ENCODE results near the gene MBOAT2.
A peak's percentile ranks its signal among the peaks of the same experiment; 100 is the strongest.

MBOAT2 gene

GRCh38 chr2:9018109-9018508 lies 14.6 kb upstream of the MBOAT2 start:
- Histone ChIP-seq H3K27ac (ENCODE audit: low read depth, low read length) (no peak overlapping the region), H3K4me1 (ENCODE audit: control insufficient read depth, insufficient read depth, low read length) (no peaks in the 10 kb centered on the region), H3K4me3 (ENCODE audit: low read depth, low read length) (no peak overlapping the region), H3K9me3 (ENCODE audit: control insufficient read depth, insufficient read depth, low read depth, low read length) (no peaks in the 10 kb centered on the region), H3K27me3 (ENCODE audit: control insufficient read depth, insufficient read depth, low read length) (no peaks in the 10 kb centered on the region; the same call in 1 of the 2 replicates), H3K36me3 (ENCODE audit: control insufficient read depth, insufficient read depth, low read length) (no peaks in the 10 kb centered on the region), H3K9ac (ENCODE audit: low read length) (no peak overlapping the region)

GRCh38 chr2:9017411-9017810 lies 13.9 kb upstream of the MBOAT2 start:
- no peaks in the 10 kb centered on the region; the same call in 1 of the 2 replicates for H3K27me3 ChIP-seq (ENCODE audit: control insufficient read depth, insufficient read depth, low read length)
- H3K27ac ChIP-seq (ENCODE audit: low read depth, low read length) = no peak overlapping the region
- H3K9me3 ChIP-seq (ENCODE audit: control insufficient read depth, insufficient read depth, low read depth, low read length) = no peaks in the 10 kb centered on the region
- no peaks in the 10 kb centered on the region for H3K4me1 ChIP-seq (ENCODE audit: control insufficient read depth, insufficient read depth, low read length)
- no peak overlapping the region for H3K9ac ChIP-seq (ENCODE audit: low read length)
- H3K4me3 ChIP-seq (ENCODE audit: low read depth, low read length) = no peak overlapping the region
- no peaks in the 10 kb centered on the region for H3K36me3 ChIP-seq (ENCODE audit: control insufficient read depth, insufficient read depth, low read length)

- no peaks in the 10 kb centered on the region for H3K4me1 ChIP-seq (ENCODE audit: control insufficient read depth, insufficient read depth, low read length)
Measured at GRCh38 chr2:9015998-9016397, 12.5 kb upstream of the MBOAT2 start.

GRCh38 chr2:9013403-9013802 lies 9.9 kb upstream of the MBOAT2 start:
- Histone ChIP-seq H3K9me3 (ENCODE audit: control insufficient read depth, insufficient read depth, low read depth, low read length) (no peaks in the 10 kb centered on the region), H3K9ac (ENCODE audit: low read length) (no peak overlapping the region), H3K4me3 (ENCODE audit: low read depth, low read length) (no peak overlapping the region), H3K4me1 (ENCODE audit: control insufficient read depth, insufficient read depth, low read length) (no peaks in the 10 kb centered on the region), H3K36me3 (ENCODE audit: control insufficient read depth, insufficient read depth, low read length) (no peaks in the 10 kb centered on the region), H3K27me3 (ENCODE audit: control insufficient read depth, insufficient read depth, low read length) (no peaks in the 10 kb centered on the region), H3K27ac (ENCODE audit: low read depth, low read length) (no peak overlapping the region)

More at GRCh38 chr2:9015998-9016397, 12.5 kb upstream of the MBOAT2 start:
- Histone ChIP-seq H3K36me3 (ENCODE audit: control insufficient read depth, insufficient read depth, low read length) (no peaks in the 10 kb centered on the region), H3K27me3 (ENCODE audit: control insufficient read depth, insufficient read depth, low read length) (no peaks in the 10 kb centered on the region), H3K27ac (ENCODE audit: low read depth, low read length) (no peak overlapping the region), H3K9ac (ENCODE audit: low read length) (no peak overlapping the region), H3K9me3 (ENCODE audit: control insufficient read depth, insufficient read depth, low read depth, low read length) (no peaks in the 10 kb centered on the region), H3K4me3 (ENCODE audit: low read depth, low read length) (no peak overlapping the region)

DNA sequence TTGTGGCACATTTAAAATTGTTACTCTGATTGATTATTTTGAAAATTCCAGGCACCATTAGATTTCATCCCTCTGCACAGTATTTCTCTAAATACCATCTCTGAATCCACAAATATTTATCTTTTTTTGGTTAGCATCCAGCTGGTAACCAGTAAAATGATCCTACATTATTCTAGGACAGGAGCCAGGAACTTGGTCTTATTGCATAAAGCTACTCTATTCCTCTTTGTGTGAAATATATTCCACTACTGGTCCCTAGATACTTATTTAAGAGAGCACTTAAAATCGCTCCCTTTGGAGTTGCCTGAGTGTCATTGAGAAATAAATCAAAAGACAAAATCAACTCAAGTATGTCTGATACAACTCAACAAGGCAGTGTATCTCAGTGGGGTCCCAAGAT lies 7.4 kb upstream of the MBOAT2 start:
- no peaks in the 10 kb centered on the region for H3K4me1 ChIP-seq (ENCODE audit: control insufficient read depth, insufficient read depth, low read length)
- H3K36me3 ChIP-seq (ENCODE audit: control insufficient read depth, insufficient read depth, low read length) = no peaks in the 10 kb centered on the region
- H3K9me3 ChIP-seq (ENCODE audit: control insufficient read depth, insufficient read depth, low read depth, low read length) = no peaks in the 10 kb centered on the region
- no peak overlapping the region for H3K4me3 ChIP-seq (ENCODE audit: low read depth, low read length)
- H3K27me3 ChIP-seq (ENCODE audit: control insufficient read depth, insufficient read depth, low read length) = no peaks in the 10 kb centered on the region
- H3K27ac ChIP-seq (ENCODE audit: low read depth, low read length) = no peak overlapping the region
- H3K9ac ChIP-seq (ENCODE audit: low read length) = no peak overlapping the region

- H3K27ac ChIP-seq (ENCODE audit: low read depth, low read length) = no peak overlapping the region
- H3K9me3 ChIP-seq (ENCODE audit: control insufficient read depth, insufficient read depth, low read depth, low read length) = no peaks in the 10 kb centered on the region
- no peak overlapping the region for H3K4me3 ChIP-seq (ENCODE audit: low read depth, low read length)
Measured at GRCh38 chr2:9008951-9009664, 5.6 kb upstream of the MBOAT2 start.

GRCh38 chr2:9006368-9006767 lies 2.9 kb upstream of the MBOAT2 start:
- Histone ChIP-seq H3K4me3 (ENCODE audit: low read depth, low read length) (no peak overlapping the region), H3K27me3 (ENCODE audit: control insufficient read depth, insufficient read depth, low read length) (peaks cover 10% of the 10 kb centered on the region), H3K9me3 (ENCODE audit: control insufficient read depth, insufficient read depth, low read depth, low read length) (no peaks in the 10 kb centered on the region), H3K9ac (ENCODE audit: low read length) (no peak overlapping the region), H3K27ac (ENCODE audit: low read depth, low read length) (no peak overlapping the region), H3K4me1 (ENCODE audit: control insufficient read depth, insufficient read depth, low read length) (peaks cover 13% of the 10 kb centered on the region), H3K36me3 (ENCODE audit: control insufficient read depth, insufficient read depth, low read length) (no peaks in the 10 kb centered on the region)

More at GRCh38 chr2:9008951-9009664, 5.6 kb upstream of the MBOAT2 start:
- H3K27me3 ChIP-seq (ENCODE audit: control insufficient read depth, insufficient read depth, low read length) = no peaks in the 10 kb centered on the region
- peaks cover 3% of the 10 kb centered on the region; the same call in 1 of the 2 replicates for H3K4me1 ChIP-seq (ENCODE audit: control insufficient read depth, insufficient read depth, low read length)
- H3K9ac ChIP-seq (ENCODE audit: low read length) = no peak overlapping the region
- H3K36me3 ChIP-seq (ENCODE audit: control insufficient read depth, insufficient read depth, low read length) = no peaks in the 10 kb centered on the region

DNA sequence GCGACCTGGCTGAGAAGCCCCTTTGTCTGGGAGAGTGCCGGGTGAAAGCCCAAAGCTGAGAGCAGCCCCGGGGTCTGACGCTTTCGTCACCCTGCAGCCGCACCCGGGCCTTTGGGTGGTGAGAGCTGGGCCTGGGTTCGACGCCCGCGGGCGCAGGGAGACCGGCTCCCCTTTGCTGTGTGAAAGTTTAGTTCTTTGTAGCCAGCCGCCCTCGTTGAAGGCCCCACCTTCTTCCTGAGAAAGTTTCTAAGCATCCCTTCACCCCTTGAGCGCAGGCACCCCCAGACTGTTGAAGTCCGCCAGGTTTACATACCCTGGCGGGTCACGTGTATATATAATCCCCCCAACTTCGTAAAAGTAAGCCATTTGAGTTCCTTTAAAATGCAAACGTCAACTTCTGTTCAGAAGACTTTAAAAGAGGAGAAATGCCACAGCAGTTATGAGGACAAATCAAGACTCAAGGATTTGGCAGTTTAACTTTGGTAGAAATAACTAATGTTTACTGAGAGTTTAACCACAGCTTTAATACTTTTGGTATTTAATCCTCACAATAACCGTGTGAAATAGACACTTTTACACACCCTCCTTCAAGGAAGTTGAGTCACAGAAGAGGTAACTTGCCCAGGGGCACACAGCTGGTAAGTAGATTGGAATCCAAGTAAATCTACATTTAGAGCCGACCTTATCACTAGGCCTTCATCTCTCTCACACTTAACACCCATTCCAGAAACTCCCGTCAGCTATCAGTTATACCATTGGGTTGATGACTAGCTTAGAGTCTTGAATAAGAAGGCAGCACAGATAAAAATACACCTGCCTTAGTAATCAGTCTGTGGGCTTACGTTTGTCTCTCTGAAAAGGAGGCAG lies 1.1 kb upstream of the MBOAT2 start:
- no peaks in the 10 kb centered on the region for H3K9me3 ChIP-seq (ENCODE audit: control insufficient read depth, insufficient read depth, low read depth, low read length)
- peaks cover 16% of the 10 kb centered on the region for H3K4me1 ChIP-seq (ENCODE audit: control insufficient read depth, insufficient read depth, low read length)
- H3K4me3 ChIP-seq (ENCODE audit: low read depth, low read length) = peak overlapping the region; percentile 72
- H3K9ac ChIP-seq (ENCODE audit: low read length) = peak overlapping the region; percentile 91
- no peaks in the 10 kb centered on the region for H3K36me3 ChIP-seq (ENCODE audit: control insufficient read depth, insufficient read depth, low read length)
- H3K27ac ChIP-seq (ENCODE audit: low read depth, low read length) = peak overlapping the region; percentile 94; the same call in 1 of the 2 replicates
- peaks cover 16% of the 10 kb centered on the region for H3K27me3 ChIP-seq (ENCODE audit: control insufficient read depth, insufficient read depth, low read length)

DNA sequence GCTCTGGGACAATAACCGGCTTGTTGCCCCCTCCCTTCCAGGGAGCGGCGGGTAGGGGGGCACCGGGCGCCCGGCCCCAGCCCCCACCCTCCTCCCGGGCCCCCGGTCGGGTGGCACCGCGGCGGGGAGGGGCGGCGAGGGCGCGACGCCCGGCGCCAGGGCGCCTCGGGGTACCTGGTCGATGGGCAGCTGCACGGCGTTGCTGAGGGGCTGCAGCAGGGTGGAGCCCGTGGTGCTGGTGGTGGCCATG lies 193 bp downstream of the MBOAT2 start:
- Histone ChIP-seq H3K9ac (ENCODE audit: low read length) (peak overlapping the region; percentile 72), H3K4me1 (ENCODE audit: control insufficient read depth, insufficient read depth, low read length) (peaks cover 19% of the 10 kb centered on the region)

GRCh38 chr2:9002637-9003365 lies 683 bp downstream of the MBOAT2 start:
- Histone ChIP-seq H3K36me3 (ENCODE audit: control insufficient read depth, insufficient read depth, low read length) (no peaks in the 10 kb centered on the region), H3K27me3 (ENCODE audit: control insufficient read depth, insufficient read depth, low read length) (peaks cover 16% of the 10 kb centered on the region), H3K4me1 (ENCODE audit: control insufficient read depth, insufficient read depth, low read length) (peaks cover 19% of the 10 kb centered on the region), H3K9ac (ENCODE audit: low read length) (peak overlapping the region; percentile 72), H3K4me3 (ENCODE audit: low read depth, low read length) (peak overlapping the region; percentile 94), H3K9me3 (ENCODE audit: control insufficient read depth, insufficient read depth, low read depth, low read length) (no peaks in the 10 kb centered on the region), H3K27ac (ENCODE audit: low read depth, low read length) (no peak overlapping the region)

More for the DNA sequence above, 193 bp downstream of the MBOAT2 start:
- H3K4me3 ChIP-seq (ENCODE audit: low read depth, low read length) = peak overlapping the region; percentile 94
- H3K9me3 ChIP-seq (ENCODE audit: control insufficient read depth, insufficient read depth, low read depth, low read length) = no peaks in the 10 kb centered on the region
- H3K36me3 ChIP-seq (ENCODE audit: control insufficient read depth, insufficient read depth, low read length) = no peaks in the 10 kb centered on the region
- no peak overlapping the region for H3K27ac ChIP-seq (ENCODE audit: low read depth, low read length)
- peaks cover 16% of the 10 kb centered on the region for H3K27me3 ChIP-seq (ENCODE audit: control insufficient read depth, insufficient read depth, low read length)

DNA sequence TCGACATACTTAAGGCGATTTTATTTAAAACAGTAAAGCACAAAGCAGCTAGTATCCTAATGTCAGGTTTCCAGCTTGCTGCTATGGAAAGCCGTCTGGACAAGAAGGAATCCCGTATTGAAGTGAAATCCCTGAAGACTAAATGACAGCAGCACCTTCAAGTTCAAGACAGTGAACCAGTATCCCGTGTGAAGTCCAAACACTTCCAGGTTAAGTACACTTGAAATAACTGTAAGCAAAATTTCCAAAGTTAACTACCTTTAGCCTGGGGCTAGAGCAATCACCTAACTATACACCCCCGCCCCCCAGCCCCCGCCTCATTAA lies 1.2 kb downstream of the MBOAT2 start:
- Histone ChIP-seq H3K36me3 (ENCODE audit: control insufficient read depth, insufficient read depth, low read length) (no peaks in the 10 kb centered on the region), H3K9ac (ENCODE audit: low read length) (no peak overlapping the region), H3K9me3 (ENCODE audit: control insufficient read depth, insufficient read depth, low read depth, low read length) (no peaks in the 10 kb centered on the region), H3K4me1 (ENCODE audit: control insufficient read depth, insufficient read depth, low read length) (peaks cover 19% of the 10 kb centered on the region), H3K27me3 (ENCODE audit: control insufficient read depth, insufficient read depth, low read length) (peaks cover 16% of the 10 kb centered on the region), H3K4me3 (ENCODE audit: low read depth, low read length) (peak overlapping the region; percentile 94), H3K27ac (ENCODE audit: low read depth, low read length) (no peak overlapping the region)
